HT-29 (cell line): ENCODE measurements around the gene ADAM21. TPM values are rescaled to one million over a fixed set of nuclear protein-coding genes. Genes with fewer than 3 reads are reported as not detected.
"Not testable (repeated sequence)": the region's sequence is repeated elsewhere in the genome, so short reads cannot be mapped to it uniquely, and the experiment has no call there.

Experiments used
- DNase-seq: peaks from one replicate; pipeline ENCODE4 v3.0.0-alpha.2; 2015; ENCODE audit warnings: low spot score
- small RNA-seq: library from RNA; depleted of rRNA; stranded (forward); fragments of <200 nt; gene quantifications from one replicate; pipeline ENCODE3, GENCODE V24; 2014
- total RNA-seq: library from RNA; depleted of rRNA; stranded (reverse); fragments of >200 nt; shearing (Covaris generic); gene quantifications from 2 replicates; pipeline ENCODE4 v1.2.3, GENCODE V29; 2014; rRNA removed

Gene ADAM21
- total RNA-seq, 1 experiment from 2014 or later = not detected

DNA sequence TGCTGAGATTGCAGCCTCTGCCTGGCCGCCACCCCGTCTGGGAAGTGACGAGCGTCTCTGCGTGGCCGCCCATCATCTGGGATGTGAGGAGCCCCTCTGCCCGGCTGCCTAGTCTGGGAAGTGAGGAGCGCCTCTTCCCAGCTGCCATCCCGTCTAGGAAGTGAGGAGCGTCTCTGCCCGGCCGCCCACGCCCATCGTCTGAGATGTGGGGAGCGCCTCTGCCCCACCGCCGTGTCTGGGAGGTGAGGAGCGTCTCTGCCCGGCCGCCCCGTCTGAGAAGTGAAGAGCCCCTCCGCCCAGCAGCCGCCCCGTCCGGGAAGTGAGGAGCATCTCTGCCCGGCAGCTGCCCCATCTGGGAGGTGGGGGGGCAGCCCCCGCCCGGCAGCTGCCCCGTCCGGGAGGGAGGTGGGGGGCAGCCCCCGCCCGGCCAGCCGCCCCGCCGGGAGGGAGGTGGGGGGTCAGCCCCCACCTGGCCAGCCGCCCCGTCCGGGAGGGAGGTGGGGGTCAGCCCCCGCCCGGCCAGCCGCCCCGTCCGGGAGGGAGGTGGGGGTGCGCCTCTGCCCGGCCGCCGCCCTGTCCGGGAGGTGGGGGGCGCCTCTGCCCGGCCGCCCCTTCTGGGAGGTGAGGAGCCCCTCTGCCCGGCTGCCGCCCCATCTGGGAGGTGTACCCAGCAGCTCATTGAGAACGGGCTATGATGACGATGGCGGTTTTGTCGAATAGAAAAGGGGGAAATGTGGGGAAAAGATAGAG is 25.6 kb downstream of the ADAM21 start:
- DNase-seq = not testable (repeated sequence)

DNA sequence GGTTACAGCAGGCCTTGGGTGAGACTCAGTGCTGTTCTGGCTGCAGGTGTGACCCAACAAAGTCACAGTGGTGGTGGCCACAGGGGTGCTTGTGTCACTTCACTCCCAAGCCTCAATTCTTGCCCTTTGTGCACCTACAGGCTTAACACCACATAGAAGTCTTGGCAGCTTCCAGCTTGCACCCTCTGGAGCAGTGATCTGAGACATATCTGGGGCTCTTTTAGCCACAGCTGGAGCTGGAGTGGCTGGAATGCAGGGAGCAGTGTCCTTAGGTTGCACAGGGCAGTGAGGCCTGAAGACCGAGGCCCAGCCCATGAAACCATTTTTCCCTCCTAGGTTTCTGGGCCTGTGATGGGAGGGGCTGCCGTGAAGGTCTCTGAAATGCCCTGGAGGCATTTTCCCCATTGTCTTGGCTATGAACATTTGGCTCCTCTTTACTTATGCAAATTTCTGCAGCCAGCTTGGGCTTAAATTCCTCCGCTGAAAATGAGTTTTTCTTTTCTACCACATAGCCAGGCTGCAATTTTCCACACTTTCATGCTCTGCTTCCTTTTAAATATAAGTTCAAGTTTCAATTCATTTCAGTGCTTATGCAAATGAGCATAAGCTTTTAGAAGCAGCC is 37.7 kb downstream of the ADAM21 start:
- no peak for DNase-seq

DNA sequence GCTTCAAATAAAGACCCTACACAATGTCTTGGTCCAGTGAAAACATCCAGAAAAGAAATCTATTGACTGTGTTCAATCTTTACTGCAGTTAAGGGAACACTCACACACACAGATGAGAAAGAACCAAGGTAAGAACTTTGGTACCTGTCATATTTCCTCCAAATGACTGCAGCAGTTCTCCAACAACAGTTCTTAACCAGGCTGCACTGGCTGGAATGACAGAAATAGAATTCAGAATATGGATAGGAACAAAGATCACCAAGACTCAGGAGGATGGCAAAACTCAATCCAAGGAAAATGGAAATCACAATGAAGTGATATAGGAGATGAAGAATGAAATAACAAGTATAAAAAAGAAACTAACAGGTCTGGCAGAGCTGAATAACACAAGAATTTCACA is 46.2 kb downstream of the ADAM21 start:
- no peak for DNase-seq

Small RNAs within 50 kb of the gene (small RNA-seq; reads per million reads assigned to genes)
- not detected for gene RNU6-659P

Other genes starting within 250 kb of the ADAM21 start
- 12.3 and 16.0 TPM in 2 replicates for gene COX16, start 92.5 kb upstream of the ADAM21 start, total RNA-seq
- 4.7 and 4.9 TPM in 2 replicates for gene SYNJ2BP, start 35.1 kb upstream of the ADAM21 start, total RNA-seq
- gene ADAM20, start 82.8 kb downstream of the ADAM21 start, total RNA-seq = 0.51 TPM in 1 of 2 replicates, not detected in the other
- gene MED6, start 148.5 kb downstream of the ADAM21 start, total RNA-seq = 10.8 and 13.8 TPM in 2 replicates
- gene TTC9, start 189.7 kb downstream of the ADAM21 start, total RNA-seq = 0.08 and 0.18 TPM in 2 replicates